ENCODE measurements around the gene NOTCH2. TPM values are rescaled to one million over a fixed set of nuclear protein-coding genes. Genes with fewer than 3 reads are reported as not detected.

The NOTCH2 gene
- total and polyA plus RNA-seq, 3 donors from 2014 or later = 77.8 to 256 (median 173) TPM

DNA sequence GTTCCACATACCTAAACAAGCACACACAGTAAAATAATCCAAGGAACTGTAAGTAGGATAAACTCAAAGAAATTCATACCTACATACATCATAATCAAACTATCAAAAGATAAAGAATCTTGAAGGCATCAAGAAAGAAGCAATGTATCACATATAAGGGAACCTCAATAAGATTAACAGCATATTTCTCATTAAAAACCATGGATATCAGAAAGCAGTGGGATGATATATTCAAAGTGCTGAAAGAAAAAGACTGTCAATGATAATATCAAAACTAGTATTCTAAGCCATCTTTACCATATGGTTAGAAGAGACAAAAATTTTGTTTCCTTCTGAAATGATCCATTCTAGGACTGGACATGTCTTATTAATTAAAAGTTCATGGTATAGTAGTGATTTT is 136.1 kb downstream of the NOTCH2 start:
- intact Hi-C loops (cut with DNase I; ENCODE audit: low total_unique reads) = no loop called here
- DNase-seq = no peak
- Histone ChIP-seq H3K4me3 (no peak overlapping the region), H3K9me3 (no peaks in the 10 kb centered on the region), H3K4me1 (no peaks in the 10 kb centered on the region), H3K27ac (no peak overlapping the region), H3K36me3 (ENCODE audit: low read depth, missing control alignments) (no peaks in the 10 kb centered on the region), H3K27me3 (no peaks in the 10 kb centered on the region)
- TF ChIP-seq POLR2A (IDR thresholded peaks at IDR 0.05) = no peak
- TF ChIP-seq, protein P1, sequence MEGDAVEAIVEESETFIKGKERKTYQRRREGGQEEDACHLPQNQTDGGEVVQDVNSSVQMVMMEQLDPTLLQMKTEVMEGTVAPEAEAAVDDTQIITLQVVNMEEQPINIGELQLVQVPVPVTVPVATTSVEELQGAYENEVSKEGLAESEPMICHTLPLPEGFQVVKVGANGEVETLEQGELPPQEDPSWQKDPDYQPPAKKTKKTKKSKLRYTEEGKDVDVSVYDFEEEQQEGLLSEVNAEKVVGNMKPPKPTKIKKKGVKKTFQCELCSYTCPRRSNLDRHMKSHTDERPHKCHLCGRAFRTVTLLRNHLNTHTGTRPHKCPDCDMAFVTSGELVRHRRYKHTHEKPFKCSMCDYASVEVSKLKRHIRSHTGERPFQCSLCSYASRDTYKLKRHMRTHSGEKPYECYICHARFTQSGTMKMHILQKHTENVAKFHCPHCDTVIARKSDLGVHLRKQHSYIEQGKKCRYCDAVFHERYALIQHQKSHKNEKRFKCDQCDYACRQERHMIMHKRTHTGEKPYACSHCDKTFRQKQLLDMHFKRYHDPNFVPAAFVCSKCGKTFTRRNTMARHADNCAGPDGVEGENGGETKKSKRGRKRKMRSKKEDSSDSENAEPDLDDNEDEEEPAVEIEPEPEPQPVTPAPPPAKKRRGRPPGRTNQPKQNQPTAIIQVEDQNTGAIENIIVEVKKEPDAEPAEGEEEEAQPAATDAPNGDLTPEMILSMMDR (IDR thresholded peaks at IDR 0.05) = no peak

GRCh38 chr1:119929643-119930315 is 139.7 kb downstream of the NOTCH2 start:
- no peaks in the 10 kb centered on the region for H3K4me1 ChIP-seq
- 97% methylated on average over 1 of the region's 1 CpG for WGBS, 2 donors
- no peak for DNase-seq
- no peak overlapping the region for H3K27ac ChIP-seq
- H3K4me3 ChIP-seq = no peak overlapping the region
- TF ChIP-seq, protein P1 (IDR thresholded peaks at IDR 0.05) = no peak
- TF ChIP-seq POLR2A (IDR thresholded peaks at IDR 0.05) = no peak
- no peaks in the 10 kb centered on the region for H3K36me3 ChIP-seq (ENCODE audit: low read depth, missing control alignments)
- H3K27me3 ChIP-seq = no peaks in the 10 kb centered on the region
- no peaks in the 10 kb centered on the region for H3K9me3 ChIP-seq
- intact Hi-C loops (cut with DNase I; ENCODE audit: low total_unique reads) = no loop called here

- Histone ChIP-seq H3K27me3 (no peaks in the 10 kb centered on the region), H3K27ac (no peak overlapping the region), H3K9me3 (no peaks in the 10 kb centered on the region), H3K4me1 (no peaks in the 10 kb centered on the region), H3K36me3 (ENCODE audit: low read depth, missing control alignments) (no peaks in the 10 kb centered on the region), H3K4me3 (no peak overlapping the region)
- no peak for TF ChIP-seq POLR2A (IDR thresholded peaks at IDR 0.05)
- TF ChIP-seq, protein P1 (IDR thresholded peaks at IDR 0.05) = no peak
- WGBS, 2 donors = 73 to 90% methylated on average over 3 of the region's 3 CpGs
- intact Hi-C loops (cut with DNase I; ENCODE audit: low total_unique reads) = no loop called here
- no peak for DNase-seq
These were observed 142.9 kb downstream of the NOTCH2 start for GRCh38 chr1:119926553-119926952.

GRCh38 chr1:119924948-119925898 is 144.2 kb downstream of the NOTCH2 start:
- no peak overlapping the region for H3K27ac ChIP-seq
- TF ChIP-seq POLR2A (IDR thresholded peaks at IDR 0.05) = no peak
- TF ChIP-seq, protein P1 (IDR thresholded peaks at IDR 0.05) = no peak
- WGBS, 2 donors = 84 to 93% methylated on average over 10 to 19 of the region's 19 CpGs

More at GRCh38 chr1:119924948-119925898, 144.2 kb downstream of the NOTCH2 start:
- no peaks in the 10 kb centered on the region for H3K27me3 ChIP-seq
- no peak for DNase-seq
- H3K9me3 ChIP-seq = no peaks in the 10 kb centered on the region
- intact Hi-C loops (cut with DNase I; ENCODE audit: low total_unique reads) = no loop called here
- H3K4me1 ChIP-seq = no peaks in the 10 kb centered on the region
- H3K4me3 ChIP-seq = no peak overlapping the region
- H3K36me3 ChIP-seq (ENCODE audit: low read depth, missing control alignments) = no peaks in the 10 kb centered on the region
